Iris pigment epithelial cell (primary cell): ENCODE results near the gene ARSG.
A peak's percentile ranks its signal among the peaks of the same experiment; 100 is the strongest.
"Not testable (repeated sequence)": the region's sequence is repeated elsewhere in the genome, so short reads cannot be mapped to it uniquely, and the experiment has no call there.

Experiments used
- DNase-seq: peaks from one replicate; pipeline ENCODE4 v3.0.0-alpha.2; 2011; ENCODE audit warnings: low read depth

The ARSG gene

GRCh38 chr17:68329331-68329730, 38.0 kb downstream of the ARSG start:
- no peak for DNase-seq

GRCh38 chr17:68331932-68332331, 40.6 kb downstream of the ARSG start:
- DNase-seq = not testable (repeated sequence)

DNA sequence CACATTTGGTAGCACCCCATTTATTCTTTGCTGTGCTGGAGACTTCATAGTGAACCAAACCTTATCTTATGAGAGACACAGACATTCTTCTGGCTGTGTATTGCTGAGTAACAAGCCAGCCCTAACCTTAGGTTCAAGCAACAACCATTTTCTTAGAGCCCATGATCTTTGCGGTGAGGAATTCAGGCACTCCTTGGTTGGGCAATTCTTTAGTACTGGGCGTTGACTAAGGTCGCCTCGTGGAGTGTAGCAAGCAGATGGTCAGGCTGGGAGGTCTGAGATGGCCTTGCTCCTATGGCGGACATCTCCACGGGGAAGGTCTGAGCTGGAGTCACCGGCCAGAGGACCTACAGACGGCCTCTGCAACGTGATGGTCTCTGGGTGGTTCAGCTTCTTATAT, 43.1 kb downstream of the ARSG start:
- DNase-seq = peak; percentile 62

GRCh38 chr17:68341482-68341881, 50.2 kb downstream of the ARSG start:
- DNase-seq = no peak

DNA sequence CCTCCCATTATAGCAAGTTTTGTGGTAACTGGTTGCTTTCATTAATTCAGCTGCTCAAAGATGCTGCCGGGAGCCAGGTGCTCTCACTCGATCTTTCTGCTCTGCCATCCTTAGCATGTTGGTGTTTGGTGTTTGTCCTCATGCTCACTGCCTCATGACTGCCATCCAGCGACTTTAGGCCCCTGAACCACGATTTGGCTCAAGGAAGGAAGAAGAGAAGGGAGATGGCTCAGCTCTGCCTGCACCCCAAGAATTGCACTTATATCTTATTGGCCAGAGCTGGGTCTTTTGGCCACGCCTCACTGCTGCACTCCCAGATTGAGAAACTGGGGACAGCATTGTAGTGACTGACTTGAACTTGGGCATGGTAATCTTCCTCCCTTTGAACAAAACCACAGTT, 52.7 kb downstream of the ARSG start:
- no peak for DNase-seq

GRCh38 chr17:68344701-68345136, 53.4 kb downstream of the ARSG start:
- DNase-seq = no peak

DNA sequence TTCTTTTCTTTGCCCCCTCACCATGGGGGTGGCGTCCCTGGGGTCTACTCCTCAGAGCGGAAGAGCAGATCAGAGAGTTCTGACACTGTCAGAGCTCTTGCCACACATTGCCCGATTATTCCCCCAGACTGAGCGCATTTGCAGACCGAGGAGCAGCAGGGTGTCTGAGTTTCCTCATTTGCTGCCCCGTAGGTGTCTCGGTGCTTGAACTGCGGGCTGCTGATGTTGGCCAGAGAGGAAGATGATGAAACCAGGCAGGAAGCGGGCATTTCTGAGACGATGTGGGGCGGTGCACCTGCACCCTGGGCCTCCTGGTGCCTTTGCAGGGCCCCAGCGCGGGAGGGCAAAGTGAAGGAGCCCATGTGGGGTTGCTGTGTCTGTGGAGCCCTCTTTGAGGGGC, 55.2 kb downstream of the ARSG start:
- no peak for DNase-seq

- no peak for DNase-seq
These were observed 56.1 kb downstream of the ARSG start for GRCh38 chr17:68347380-68347779.

DNA sequence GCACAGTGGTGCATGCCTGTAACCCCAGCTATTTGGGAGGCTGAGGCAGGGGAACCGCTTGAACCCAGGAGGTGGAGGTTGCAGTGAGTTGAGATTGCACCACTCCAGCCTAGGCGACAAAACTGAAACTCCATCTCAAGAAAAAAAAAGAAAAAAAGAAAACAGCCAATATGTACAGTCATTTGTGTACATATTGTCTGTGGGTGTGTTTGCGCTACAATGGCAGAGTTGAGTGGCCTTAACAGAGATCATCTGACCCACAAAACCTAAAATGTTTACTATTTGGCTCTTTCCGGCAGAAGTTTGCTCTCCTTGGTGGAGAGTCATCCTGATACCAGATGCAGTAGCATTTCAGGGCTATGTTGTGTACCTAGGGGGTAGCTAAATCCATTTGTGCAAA, 57.9 kb downstream of the ARSG start:
- no peak for DNase-seq

GRCh38 chr17:68351395-68351794, 60.1 kb downstream of the ARSG start:
- DNase-seq = peak; percentile 24

- no peak for DNase-seq
These were observed 60.7 kb downstream of the ARSG start for GRCh38 chr17:68352041-68352440.

- DNase-seq = not testable (repeated sequence)
These were observed 61.4 kb downstream of the ARSG start for GRCh38 chr17:68352671-68353070.

DNA sequence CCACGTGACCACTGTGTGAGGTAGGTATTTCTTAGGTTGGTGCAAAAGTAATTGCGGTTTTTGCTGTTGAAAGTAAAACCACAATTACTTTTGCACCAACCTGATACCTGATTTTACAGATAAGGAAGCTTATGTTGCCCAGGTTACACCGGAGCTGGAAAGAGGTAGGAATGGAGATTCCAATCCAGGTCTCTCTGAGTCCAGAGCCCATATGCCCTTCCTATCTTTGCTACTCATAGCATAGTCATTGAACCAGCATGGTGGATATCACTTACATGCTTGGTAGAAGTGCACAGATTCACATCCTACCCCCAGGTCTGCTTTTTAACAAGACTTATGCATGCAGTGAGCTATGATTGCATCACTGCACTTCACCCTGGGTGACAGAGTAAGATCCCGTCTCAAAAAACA, 61.8 kb downstream of the ARSG start:
- DNase-seq = peak; percentile 32

DNA sequence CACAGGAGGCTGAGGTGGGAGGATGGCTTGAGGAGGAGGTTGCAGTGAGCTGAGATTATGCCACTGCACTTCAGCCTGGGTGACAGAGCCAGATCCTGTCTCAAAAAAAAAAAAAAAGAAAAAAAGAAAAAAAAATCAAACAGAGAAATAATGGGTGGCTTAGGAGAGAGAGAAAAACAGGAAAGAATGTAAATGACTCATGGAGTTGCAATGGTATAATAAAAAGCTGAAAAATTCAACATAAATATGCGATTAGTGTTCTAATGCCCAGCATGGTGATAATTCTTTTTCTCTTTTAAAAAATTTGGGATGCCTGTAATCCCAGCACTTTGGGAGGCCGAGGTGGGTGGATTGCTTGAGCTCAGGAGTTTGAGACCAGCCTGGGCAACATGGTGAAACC, 63.0 kb downstream of the ARSG start:
- DNase-seq = peak; percentile 63

GRCh38 chr17:68355108-68355507, 63.8 kb downstream of the ARSG start:
- DNase-seq = peak; percentile 94

GRCh38 chr17:68356520-68356919, 65.2 kb downstream of the ARSG start:
- DNase-seq = peak; percentile 64

- no peak for DNase-seq
These were observed 65.7 kb downstream of the ARSG start for GRCh38 chr17:68356949-68357455.

DNA sequence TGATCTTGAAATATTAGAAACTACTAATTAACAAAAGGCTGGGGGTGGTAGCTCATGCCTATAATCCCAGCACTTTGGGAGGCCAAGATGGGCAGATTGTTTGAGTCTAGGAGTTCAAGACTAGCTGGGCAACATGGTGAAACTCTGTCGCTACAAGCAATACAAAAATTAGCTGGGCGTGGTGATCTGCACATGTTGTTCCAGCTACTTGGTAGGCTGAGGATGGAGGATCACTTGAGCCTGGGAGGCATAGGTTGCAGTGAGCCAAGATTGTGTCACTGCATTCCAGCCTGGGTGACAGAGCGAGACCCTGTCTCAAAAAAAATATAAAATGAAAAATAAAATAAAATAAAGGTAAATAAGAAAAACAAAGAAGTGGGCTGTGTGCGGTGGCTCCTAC, 66.6 kb downstream of the ARSG start:
- no peak for DNase-seq

- DNase-seq = no peak
These were observed 68.7 kb downstream of the ARSG start for GRCh38 chr17:68359791-68360535.

GRCh38 chr17:68365469-68365868, 74.2 kb downstream of the ARSG start:
- DNase-seq = no peak

GRCh38 chr17:68368387-68368786, 77.1 kb downstream of the ARSG start:
- no peak for DNase-seq

DNA sequence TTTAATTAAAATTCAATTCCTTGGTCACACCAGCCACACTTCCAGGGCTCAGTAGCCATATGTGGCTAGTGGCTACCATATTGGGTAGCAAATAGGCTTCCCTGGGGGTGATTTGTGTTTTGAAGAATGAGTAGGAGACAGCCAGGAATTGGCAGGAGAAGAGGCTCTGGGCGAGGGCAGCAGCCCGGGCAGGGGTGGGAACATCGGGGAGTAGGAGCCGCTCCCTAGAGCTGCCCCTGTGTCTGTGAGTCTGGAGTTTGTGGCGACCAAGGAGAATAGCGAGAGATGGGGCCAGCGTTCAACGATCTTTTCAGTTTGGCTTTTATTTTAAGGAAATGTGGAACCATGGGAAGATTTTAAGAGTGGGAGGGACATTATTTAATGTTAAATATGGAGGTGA, 84.3 kb downstream of the ARSG start:
- DNase-seq = no peak

GRCh38 chr17:68376178-68376577, 84.9 kb downstream of the ARSG start:
- DNase-seq = not testable (repeated sequence)

DNA sequence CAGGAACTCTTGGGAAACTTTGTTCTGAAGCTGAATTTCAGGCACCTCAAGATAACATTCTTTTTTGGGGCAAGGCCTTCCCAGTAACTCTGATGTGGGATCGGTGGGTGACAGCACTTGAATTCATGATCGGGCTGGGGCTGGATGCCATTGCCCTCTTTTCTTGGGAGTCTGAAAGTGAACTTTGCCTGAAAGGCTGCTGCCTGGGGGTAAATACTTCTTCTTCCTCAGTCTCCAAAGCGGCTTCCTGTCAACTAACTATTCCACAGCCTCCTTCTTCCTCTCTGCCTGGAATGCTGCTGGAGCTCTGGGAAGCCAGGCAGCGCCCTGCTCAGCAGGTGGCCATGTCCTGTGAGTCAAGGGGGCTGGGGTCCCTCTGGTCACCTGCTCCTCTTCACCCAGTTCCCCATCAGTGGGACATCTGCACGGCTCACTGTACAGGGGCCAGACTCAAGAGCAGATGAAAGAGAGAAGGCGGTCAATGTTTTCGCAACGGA, 86.5 kb downstream of the ARSG start:
- DNase-seq = no peak
